AG10803 (cell line): Measurements from ENCODE around the gene CLDN5.

Experiments
- DNase-seq: peaks from one replicate; pipeline ENCODE4 v3.0.0; 2010; ENCODE audit warnings: low read depth
- H3K4me3 ChIP-seq: 2 replicates; pipeline ENCODE4 v1.5.1; 2011; ENCODE audit warnings: mild to moderate bottlenecking, low read length, control low read depth
- TF ChIP-seq, protein P1 (sequence below): conservative IDR thresholded peaks from 2 replicates; pipeline ENCODE4 v1.5.1; 2011; ENCODE audit warnings: mild to moderate bottlenecking, low read length, control low read depth, inconsistent platforms

Gene CLDN5

DNA sequence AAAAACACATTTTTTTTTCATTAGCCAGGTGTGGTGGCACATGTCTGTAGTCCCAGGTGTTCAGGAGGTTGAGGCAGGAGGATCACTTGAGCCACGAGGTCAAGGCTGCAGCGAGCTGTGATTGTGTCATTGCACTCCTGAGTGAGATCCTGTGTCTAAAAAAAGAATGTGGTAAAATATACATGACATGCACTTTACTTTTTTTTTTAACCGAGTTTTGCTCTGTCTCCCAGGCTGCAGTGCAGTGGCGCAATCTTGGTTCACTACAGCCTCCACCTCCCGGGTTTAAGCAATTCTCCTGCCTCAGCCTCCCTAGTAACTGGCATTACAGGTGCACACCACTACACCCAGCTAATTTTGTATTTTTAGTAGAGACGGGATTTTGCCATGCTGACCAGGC lies 22.5 kb upstream of the CLDN5 start:
- DNase-seq, result no peak
- no peak overlapping the region for H3K4me3 ChIP-seq
- TF ChIP-seq, protein P1, sequence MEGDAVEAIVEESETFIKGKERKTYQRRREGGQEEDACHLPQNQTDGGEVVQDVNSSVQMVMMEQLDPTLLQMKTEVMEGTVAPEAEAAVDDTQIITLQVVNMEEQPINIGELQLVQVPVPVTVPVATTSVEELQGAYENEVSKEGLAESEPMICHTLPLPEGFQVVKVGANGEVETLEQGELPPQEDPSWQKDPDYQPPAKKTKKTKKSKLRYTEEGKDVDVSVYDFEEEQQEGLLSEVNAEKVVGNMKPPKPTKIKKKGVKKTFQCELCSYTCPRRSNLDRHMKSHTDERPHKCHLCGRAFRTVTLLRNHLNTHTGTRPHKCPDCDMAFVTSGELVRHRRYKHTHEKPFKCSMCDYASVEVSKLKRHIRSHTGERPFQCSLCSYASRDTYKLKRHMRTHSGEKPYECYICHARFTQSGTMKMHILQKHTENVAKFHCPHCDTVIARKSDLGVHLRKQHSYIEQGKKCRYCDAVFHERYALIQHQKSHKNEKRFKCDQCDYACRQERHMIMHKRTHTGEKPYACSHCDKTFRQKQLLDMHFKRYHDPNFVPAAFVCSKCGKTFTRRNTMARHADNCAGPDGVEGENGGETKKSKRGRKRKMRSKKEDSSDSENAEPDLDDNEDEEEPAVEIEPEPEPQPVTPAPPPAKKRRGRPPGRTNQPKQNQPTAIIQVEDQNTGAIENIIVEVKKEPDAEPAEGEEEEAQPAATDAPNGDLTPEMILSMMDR, result no peak

DNA sequence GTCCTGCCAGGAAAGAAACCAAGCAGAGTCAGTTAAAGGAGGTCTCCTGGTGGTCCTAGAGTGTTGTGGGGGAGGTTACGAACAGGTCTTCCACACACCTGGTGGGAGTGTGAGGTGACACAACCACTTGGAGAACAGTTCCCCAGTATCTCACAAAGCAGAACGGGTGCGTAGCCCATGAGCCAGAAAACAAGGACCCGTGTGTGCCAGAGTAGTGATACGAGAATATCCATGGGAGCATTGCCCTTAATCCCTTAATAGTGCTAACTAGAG lies 21.7 kb upstream of the CLDN5 start:
- no peak overlapping the region for H3K4me3 ChIP-seq
- TF ChIP-seq, protein P1, result no peak
- no peak for DNase-seq

DNA sequence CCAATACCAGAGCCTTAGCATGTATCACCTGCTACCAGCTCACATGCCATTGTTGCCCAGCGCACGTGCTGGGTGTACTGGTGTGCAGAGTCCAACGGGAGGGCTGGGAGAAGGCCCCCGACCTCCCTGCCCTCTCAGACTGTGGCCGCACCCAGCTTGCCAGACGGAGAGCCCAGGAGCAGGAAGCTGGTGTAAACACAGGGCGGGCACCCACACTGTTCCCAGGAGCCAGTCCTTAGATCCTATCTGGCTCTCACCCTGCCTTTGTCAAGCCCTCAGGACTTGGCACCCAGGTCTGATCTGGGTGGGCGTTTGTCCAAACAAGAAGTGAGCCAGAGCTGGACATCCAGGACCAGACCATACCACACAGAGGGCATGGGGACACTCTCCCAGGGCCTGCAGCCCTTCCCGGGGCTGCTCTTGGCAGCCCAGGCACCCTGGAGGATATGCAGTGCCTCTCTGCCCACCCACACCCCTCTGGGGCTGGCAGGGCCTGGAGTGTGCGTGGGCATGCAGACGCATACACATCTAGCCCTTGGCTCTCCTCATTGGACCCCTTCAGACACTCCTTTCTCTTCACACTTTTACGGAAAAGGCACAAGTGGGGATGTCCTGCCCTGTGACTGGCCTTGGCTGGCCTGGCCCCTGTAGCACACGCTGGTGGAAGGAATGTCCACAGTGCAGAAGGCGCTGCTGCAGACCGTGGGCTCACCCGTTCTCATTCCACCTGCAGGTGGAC lies 19.9 kb upstream of the CLDN5 start:
- TF ChIP-seq, protein P1, result no peak
- H3K4me3 ChIP-seq, result no peak overlapping the region
- no peak for DNase-seq

DNA sequence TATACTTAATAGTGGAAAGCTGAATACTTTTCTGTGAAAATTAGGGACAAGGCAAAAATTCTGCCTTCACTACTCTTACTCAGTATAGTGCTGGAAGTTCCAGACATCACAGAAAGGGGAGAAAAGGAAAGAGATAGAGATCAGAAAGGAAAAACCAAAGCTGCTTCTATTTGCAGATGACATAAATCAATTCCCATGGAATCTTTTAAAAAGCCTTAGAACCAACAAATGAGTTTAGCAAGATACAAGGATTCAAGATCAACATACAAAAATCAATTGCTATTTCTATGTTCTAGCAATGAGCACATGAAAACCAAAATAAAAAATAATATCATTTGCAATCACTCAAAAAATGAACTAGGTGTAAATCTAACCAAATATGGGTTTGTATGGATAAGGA lies 16.2 kb upstream of the CLDN5 start:
- no peak overlapping the region for H3K4me3 ChIP-seq
- TF ChIP-seq, protein P1, result no peak
- DNase-seq, result no peak

DNA sequence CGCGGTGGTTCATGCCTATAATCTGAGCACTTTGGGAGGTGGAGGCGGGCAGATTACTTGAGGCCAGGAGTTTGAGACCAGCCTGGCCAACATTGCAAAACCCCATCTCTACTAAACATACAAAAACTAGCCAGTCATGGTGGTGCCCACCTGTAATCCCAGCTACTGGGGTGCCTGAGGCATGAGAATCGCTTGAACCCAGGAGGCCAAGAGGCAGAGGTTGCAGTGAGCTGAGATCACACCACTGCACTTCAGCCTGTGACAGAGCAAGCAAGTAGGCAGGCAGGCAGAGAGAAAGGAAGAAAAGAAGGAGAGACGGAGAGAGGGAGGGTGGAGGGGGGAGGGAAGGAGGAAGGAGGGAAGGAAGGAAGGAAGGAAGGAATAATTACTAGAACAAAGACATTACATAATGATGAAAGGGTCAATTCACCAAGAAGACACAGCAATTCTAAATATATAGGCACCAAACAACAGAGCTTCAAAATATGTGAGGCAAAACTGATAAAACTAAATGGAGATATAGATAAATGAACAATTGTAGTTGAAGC lies 13.8 kb upstream of the CLDN5 start:
- TF ChIP-seq, protein P1, result no peak
- no peak for DNase-seq
- no peak overlapping the region for H3K4me3 ChIP-seq

DNA sequence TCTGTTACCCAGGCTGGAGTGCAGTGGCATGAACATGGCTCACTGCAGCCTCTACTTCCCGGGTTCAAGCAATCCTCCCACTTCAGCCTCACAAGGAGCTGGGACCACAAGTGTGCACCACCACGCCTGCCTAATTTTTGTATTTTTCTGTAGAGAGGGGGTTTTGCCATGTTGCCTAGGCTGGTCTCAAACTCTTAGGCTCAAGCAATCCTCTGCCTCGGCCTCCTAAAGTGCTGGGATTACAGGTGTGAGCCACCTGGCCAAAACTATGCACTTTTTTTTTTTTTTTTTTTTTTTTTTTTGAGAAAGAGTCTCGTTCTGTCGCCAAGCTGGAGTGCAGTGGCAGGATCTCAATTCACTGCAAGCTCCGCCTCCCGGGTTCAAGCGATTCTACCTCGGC lies 12.4 kb upstream of the CLDN5 start:
- TF ChIP-seq, protein P1, result no peak
- H3K4me3 ChIP-seq, result no peak overlapping the region
- DNase-seq, result no peak

DNA sequence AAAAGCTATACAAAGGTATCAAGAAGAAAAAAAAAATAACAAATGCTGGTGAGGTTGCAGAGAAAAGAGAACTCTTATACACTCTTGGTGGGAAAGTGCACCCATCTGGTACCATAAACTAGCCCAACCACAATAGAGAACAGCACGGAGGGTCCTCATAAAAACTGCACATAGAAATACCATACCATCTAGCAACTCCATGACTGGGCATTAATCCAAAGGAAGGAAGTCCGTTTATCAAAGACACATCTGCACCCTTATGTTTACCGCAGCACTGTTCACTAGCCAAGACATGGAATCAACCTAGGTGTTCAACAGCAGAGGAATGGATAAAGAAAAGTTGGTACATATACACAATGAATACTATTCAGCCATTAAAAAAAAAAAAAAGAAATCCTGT lies 10.8 kb upstream of the CLDN5 start:
- DNase-seq, result no peak
- TF ChIP-seq, protein P1, result no peak
- H3K4me3 ChIP-seq, result no peak overlapping the region
